Measurements from ENCODE around the gene UCHL3. TPM values are rescaled to one million over a fixed set of nuclear protein-coding genes. Genes with fewer than 3 reads are reported as not detected.

The UCHL3 gene
- total RNA-seq, 1 donor from 2014 or later: 47.1 TPM

Other genes starting within 250 kb of the UCHL3 start
- 36.1 and 67.7 TPM in 2 replicates for gene TBC1D4, start 67.6 kb upstream of the UCHL3 start, total RNA-seq
- gene COMMD6, start 11.9 kb upstream of the UCHL3 start, total RNA-seq: 64.4 and 97.7 TPM in 2 replicates
- gene LMO7, start 86.5 kb downstream of the UCHL3 start, total RNA-seq: 12.3 and 58.0 TPM in 2 replicates